ENCODE data around the gene CABLES2.

The CABLES2 gene

DNA sequence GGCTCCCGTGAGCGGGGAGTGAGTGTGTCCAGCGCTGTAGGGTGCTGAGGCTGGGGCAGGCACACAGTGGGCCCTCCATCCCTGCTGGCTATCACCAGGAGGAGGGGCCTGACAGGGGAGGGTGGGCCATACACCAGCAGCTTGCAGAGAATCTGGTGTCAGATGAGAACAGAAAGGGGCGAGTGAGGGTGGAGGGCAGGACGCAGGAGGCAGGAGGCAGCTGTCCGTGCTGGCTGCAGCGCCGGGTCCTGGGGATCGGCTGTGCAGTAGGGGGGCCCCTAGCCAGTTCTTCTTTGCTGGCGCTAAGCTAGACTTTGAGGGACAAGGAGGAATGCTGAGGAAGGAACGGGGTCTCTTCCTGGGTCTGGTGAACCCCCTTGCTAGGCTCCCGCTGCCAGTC is 1.6 kb upstream of the CABLES2 start:
- TF ChIP-seq EZH2phosphoT487 (IDR thresholded peaks at IDR 0.05; ENCODE audit: borderline replicate concordance, low read length), result no peak
- TF ChIP-seq, protein P1, sequence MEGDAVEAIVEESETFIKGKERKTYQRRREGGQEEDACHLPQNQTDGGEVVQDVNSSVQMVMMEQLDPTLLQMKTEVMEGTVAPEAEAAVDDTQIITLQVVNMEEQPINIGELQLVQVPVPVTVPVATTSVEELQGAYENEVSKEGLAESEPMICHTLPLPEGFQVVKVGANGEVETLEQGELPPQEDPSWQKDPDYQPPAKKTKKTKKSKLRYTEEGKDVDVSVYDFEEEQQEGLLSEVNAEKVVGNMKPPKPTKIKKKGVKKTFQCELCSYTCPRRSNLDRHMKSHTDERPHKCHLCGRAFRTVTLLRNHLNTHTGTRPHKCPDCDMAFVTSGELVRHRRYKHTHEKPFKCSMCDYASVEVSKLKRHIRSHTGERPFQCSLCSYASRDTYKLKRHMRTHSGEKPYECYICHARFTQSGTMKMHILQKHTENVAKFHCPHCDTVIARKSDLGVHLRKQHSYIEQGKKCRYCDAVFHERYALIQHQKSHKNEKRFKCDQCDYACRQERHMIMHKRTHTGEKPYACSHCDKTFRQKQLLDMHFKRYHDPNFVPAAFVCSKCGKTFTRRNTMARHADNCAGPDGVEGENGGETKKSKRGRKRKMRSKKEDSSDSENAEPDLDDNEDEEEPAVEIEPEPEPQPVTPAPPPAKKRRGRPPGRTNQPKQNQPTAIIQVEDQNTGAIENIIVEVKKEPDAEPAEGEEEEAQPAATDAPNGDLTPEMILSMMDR (IDR thresholded peaks at IDR 0.05; ENCODE audit: low read depth, low read length, poor library complexity, severe bottlenecking), result no peak
- Histone ChIP-seq H3K79me2 (ENCODE audit: control insufficient read depth, low read length) (peaks cover 32% of the 10 kb centered on the region), H3K9me2 (replicated peaks; ENCODE audit: control insufficient read depth, low read length) (no peaks in the 10 kb centered on the region), H3K4me1 (ENCODE audit: control insufficient read depth, low read length) (peaks cover 35% of the 10 kb centered on the region), H3K4me2 (ENCODE audit: low read length) (no peak overlapping the region; the same call in 1 of the 2 replicates), H3K36me3 (ENCODE audit: control insufficient read depth, low read length) (peaks cover 3% of the 10 kb centered on the region; the same call in 1 of the 2 replicates), H3K4me3 (ENCODE audit: low read length) (no peak overlapping the region), H3K27ac (ENCODE audit: low read depth, low read length) (no peak overlapping the region), H3K27me3 (ENCODE audit: control insufficient read depth, low read length) (no peaks in the 10 kb centered on the region), H4K20me1 (ENCODE audit: control insufficient read depth, insufficient read depth, low read depth, low read length) (no peaks in the 10 kb centered on the region), H3K9me3 (ENCODE audit: control insufficient read depth, insufficient read depth, low read length) (no peaks in the 10 kb centered on the region), H3F3A (ENCODE audit: control insufficient read depth, insufficient read depth) (no peaks in the 10 kb centered on the region)

DNA sequence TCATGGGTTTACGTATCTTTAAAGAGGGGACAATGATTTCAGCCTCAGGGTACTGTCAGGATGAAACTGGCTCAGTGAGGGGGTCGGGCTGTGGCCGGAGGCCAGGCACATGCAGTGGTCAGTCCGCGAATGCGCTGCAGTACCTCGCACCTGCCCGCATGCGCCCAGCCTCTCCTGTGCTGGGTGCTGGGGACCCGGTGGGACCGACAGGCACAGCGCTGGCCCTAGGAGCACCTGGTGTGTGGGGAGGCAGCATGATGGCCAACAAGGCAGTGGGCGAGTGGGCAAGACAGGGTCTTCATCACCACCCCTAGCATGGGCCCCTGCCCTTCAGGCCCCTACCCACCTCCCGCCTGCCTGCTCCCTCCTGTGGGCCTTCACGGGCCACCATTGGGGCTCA is 970 bp upstream of the CABLES2 start:
- Histone ChIP-seq H3K36me3 (ENCODE audit: control insufficient read depth, low read length) (peaks cover 5% of the 10 kb centered on the region), H4K20me1 (ENCODE audit: control insufficient read depth, insufficient read depth, low read depth, low read length) (no peaks in the 10 kb centered on the region), H3K4me1 (ENCODE audit: control insufficient read depth, low read length) (peaks cover 35% of the 10 kb centered on the region), H3K4me2 (ENCODE audit: low read length) (peak overlapping the region; percentile 67), H3K79me2 (ENCODE audit: control insufficient read depth, low read length) (peaks cover 38% of the 10 kb centered on the region), H3K27ac (ENCODE audit: low read depth, low read length) (peak overlapping the region; percentile 76; the same call in 1 of the 2 replicates), H3F3A (ENCODE audit: control insufficient read depth, insufficient read depth) (no peaks in the 10 kb centered on the region), H3K27me3 (ENCODE audit: control insufficient read depth, low read length) (no peaks in the 10 kb centered on the region), H3K9me3 (ENCODE audit: control insufficient read depth, insufficient read depth, low read length) (no peaks in the 10 kb centered on the region), H3K9me2 (replicated peaks; ENCODE audit: control insufficient read depth, low read length) (no peaks in the 10 kb centered on the region), H3K4me3 (ENCODE audit: low read length) (peak overlapping the region; percentile 80)
- TF ChIP-seq, protein P1 (IDR thresholded peaks at IDR 0.05; ENCODE audit: low read depth, low read length, poor library complexity, severe bottlenecking), result no peak
- no peak for TF ChIP-seq EZH2phosphoT487 (IDR thresholded peaks at IDR 0.05; ENCODE audit: borderline replicate concordance, low read length)

- peak overlapping the region; percentile 81 for H3K4me2 ChIP-seq (ENCODE audit: low read length)
- peaks cover 45% of the 10 kb centered on the region for H3K79me2 ChIP-seq (ENCODE audit: control insufficient read depth, low read length)
- no peak for TF ChIP-seq EZH2phosphoT487 (IDR thresholded peaks at IDR 0.05; ENCODE audit: borderline replicate concordance, low read length)
- TF ChIP-seq, protein P1 (IDR thresholded peaks at IDR 0.05; ENCODE audit: low read depth, low read length, poor library complexity, severe bottlenecking), result no peak
- peak overlapping the region; percentile 76 for H3K4me3 ChIP-seq (ENCODE audit: low read length)
- H3F3A ChIP-seq (ENCODE audit: control insufficient read depth, insufficient read depth), result no peaks in the 10 kb centered on the region
- H3K4me1 ChIP-seq (ENCODE audit: control insufficient read depth, low read length), result peaks cover 35% of the 10 kb centered on the region
- no peaks in the 10 kb centered on the region for H3K9me2 ChIP-seq (replicated peaks; ENCODE audit: control insufficient read depth, low read length)
- no peaks in the 10 kb centered on the region for H4K20me1 ChIP-seq (ENCODE audit: control insufficient read depth, insufficient read depth, low read depth, low read length)
- no peaks in the 10 kb centered on the region for H3K9me3 ChIP-seq (ENCODE audit: control insufficient read depth, insufficient read depth, low read length)
- H3K27me3 ChIP-seq (ENCODE audit: control insufficient read depth, low read length), result no peaks in the 10 kb centered on the region
- H3K27ac ChIP-seq (ENCODE audit: low read depth, low read length), result no peak overlapping the region
- peaks cover 14% of the 10 kb centered on the region for H3K36me3 ChIP-seq (ENCODE audit: control insufficient read depth, low read length)
Observed at GRCh38 chr20:62406635-62407176, 379 bp downstream of the CABLES2 start.
